Measurements from ENCODE around the gene COL27A1. TPM values are rescaled to one million over a fixed set of nuclear protein-coding genes. Genes with fewer than 3 reads are reported as not detected.

COL27A1 gene
- total and polyA plus RNA-seq, 2 donors (not counting 3 experiments of a cell fraction or from before 2014, with no cell fraction given) = 14.7 to 49.1 TPM

GRCh38 chr9:114200721-114201300, 45.5 kb downstream of the COL27A1 start:
- dilution Hi-C loops (cut with MboI; ENCODE audit: extremely low pct_ligation_motif_present, low sequenced_read_pairs) = no loop called here
- Histone ChIP-seq H3K9me3 (replicated peaks; ENCODE audit: control insufficient read depth, insufficient read depth, low read length) (no peaks in the 10 kb centered on the region), H3K79me2 (ENCODE audit: control insufficient read depth, insufficient read depth, low read length) (no peaks in the 10 kb centered on the region), H3K4me1 (ENCODE audit: control insufficient read depth, extremely low read depth, insufficient read depth, low read length) (no peaks in the 10 kb centered on the region), H3K36me3 (ENCODE audit: control insufficient read depth in 2 of 2, extremely low read depth in 1 of 2, insufficient read depth in 2 of 2, low read length in 2 of 2) (peaks cover 0 to 2% of the 10 kb centered on the region in 2 experiments), H2AFZ (ENCODE audit: low read depth, low read length) (no peak overlapping the region), H3K27ac (ENCODE audit: insufficient read depth, low read depth, low read length) (no peak overlapping the region), H3K9ac (replicated peaks; ENCODE audit: extremely low read depth, insufficient read depth, low read length) (no peak overlapping the region), H3K9me1 (replicated peaks; ENCODE audit: control insufficient read depth, extremely low read depth, insufficient read depth, low read length) (no peaks in the 10 kb centered on the region), H3K27me3 (ENCODE audit: control insufficient read depth in 2 of 2, insufficient read depth in 2 of 2, low read length in 2 of 2) (no peaks in the 10 kb centered on the region), H3K4me3 (replicated peaks in 1 of 3; ENCODE audit: insufficient read depth in 1 of 3, low read depth in 1 of 3, low read length in 3 of 3) (no peak overlapping the region), H3K4me2 (ENCODE audit: insufficient read depth, low read length) (no peak overlapping the region), H4K20me1 (replicated peaks; ENCODE audit: control insufficient read depth, extremely low read depth, insufficient read depth, low read length) (no peaks in the 10 kb centered on the region)
- CTCF ChIA-PET = no interaction called here
- POLR2A ChIA-PET = no interaction called here
- FAIRE-seq (no peak), DNase-seq (ENCODE audit: low read depth, low spot score) (no peak)
- no TSS peak for BruUV-seq (replicated peaks)
- no peak for TF ChIP-seq MAX (IDR thresholded peaks at IDR 0.05; ENCODE audit: insufficient read depth, insufficient read length)
- TF ChIP-seq POLR2A (IDR thresholded peaks at IDR 0.05; ENCODE audit: low read depth, low read length) = no peak
- no peak for TF ChIP-seq POLR2AphosphoS5 (IDR thresholded peaks at IDR 0.05; ENCODE audit: insufficient read depth, low read depth, low read length)
- no peak for TF ChIP-seq JUN (IDR thresholded peaks at IDR 0.05; ENCODE audit: borderline replicate concordance, insufficient read depth, insufficient read length, low read depth)
- no peak for TF ChIP-seq MYC (IDR thresholded peaks at IDR 0.05; ENCODE audit: low read depth, low read length)
- no peak for TF ChIP-seq EZH2 (IDR thresholded peaks at IDR 0.05; ENCODE audit: borderline replicate concordance, low read depth, low read length, severe bottlenecking)
- TF ChIP-seq GATA2 (IDR thresholded peaks at IDR 0.05; ENCODE audit: insufficient read depth, insufficient read length, low read depth, low read length) = no peak
- no peak for TF ChIP-seq CTCF (IDR thresholded peaks at IDR 0.05; ENCODE audit: extremely low read depth in 1 of 2, insufficient read depth in 1 of 2, low read depth in 1 of 2, low read length in 2 of 2)
- TF ChIP-seq FOS (IDR thresholded peaks at IDR 0.05; ENCODE audit: borderline replicate concordance, insufficient read depth, low read length) = no peak
- intact Hi-C loops (cut with micrococcal nuclease) = no loop called here

Data from endothelial cell of umbilical vein (primary cell).